T47D (cell line): ENCODE results near the gene TMC1.
A peak's percentile ranks its signal among the peaks of the same experiment; 100 is the strongest.

Source experiments
- DNase-seq, 2 experiments: peaks; one replicate each; pipeline versions ENCODE4 v3.0.0 to v3.0.0-alpha.2; 2011 to 2012; ENCODE audit warnings: low read depth in 1 of 2, low spot score in 1 of 2
- JUND ChIP-seq: IDR thresholded peaks from 2 replicates; pipeline ENCODE4 v1.6.1; 2012; ENCODE audit warnings: low read depth
- in situ Hi-C: cut with HindIII; loops from 2 replicates; pipeline ENCODE4 v1.10.0; 2016; ENCODE audit warnings: low sequenced_read_pairs, low pct_unique_long_range_greater_than_20kb

Gene TMC1

DNA sequence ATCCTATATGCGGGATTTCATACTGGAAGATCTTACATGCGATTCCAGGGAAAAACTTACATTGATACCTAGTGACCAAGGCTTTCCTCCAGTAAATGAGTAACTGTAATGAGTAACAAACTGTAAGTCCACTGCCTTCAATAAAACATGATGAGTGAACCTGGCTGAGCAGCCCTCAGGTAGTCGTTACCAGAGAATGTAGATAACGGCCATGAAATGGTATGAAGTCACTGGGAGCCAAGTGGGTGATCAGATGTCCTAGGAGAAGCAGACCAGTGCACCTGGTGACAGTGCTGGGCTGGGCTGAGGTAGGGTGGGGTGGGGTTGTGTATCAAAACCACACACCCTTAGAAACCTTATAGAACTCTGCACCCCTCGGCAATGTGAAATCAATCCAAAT, 227.9 kb downstream of the TMC1 start:
- TF ChIP-seq JUND = no peak
- in situ Hi-C loops = no loop called here
- DNase-seq = no peak

DNA sequence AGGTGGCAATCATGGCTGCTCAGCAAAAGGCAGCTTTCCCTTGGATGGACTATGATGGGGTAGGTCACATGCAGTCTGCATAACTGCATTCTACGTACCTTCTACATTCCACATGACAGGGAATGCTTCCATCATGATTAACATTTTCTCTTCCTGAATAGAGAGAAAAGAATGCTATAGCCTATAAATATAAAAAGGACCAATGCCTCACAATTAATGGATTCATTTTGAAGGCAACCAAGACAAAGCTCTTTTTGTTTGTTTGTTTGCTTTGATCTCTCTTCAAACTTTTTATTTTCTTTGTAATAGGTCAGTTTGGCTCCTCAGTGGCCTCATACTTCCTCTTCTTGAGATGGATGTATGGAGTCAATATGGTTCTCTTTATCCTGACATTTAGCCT, 230.1 kb downstream of the TMC1 start:
- TF ChIP-seq JUND = no peak
- DNase-seq = no peak
- in situ Hi-C loops = no loop called here

DNA sequence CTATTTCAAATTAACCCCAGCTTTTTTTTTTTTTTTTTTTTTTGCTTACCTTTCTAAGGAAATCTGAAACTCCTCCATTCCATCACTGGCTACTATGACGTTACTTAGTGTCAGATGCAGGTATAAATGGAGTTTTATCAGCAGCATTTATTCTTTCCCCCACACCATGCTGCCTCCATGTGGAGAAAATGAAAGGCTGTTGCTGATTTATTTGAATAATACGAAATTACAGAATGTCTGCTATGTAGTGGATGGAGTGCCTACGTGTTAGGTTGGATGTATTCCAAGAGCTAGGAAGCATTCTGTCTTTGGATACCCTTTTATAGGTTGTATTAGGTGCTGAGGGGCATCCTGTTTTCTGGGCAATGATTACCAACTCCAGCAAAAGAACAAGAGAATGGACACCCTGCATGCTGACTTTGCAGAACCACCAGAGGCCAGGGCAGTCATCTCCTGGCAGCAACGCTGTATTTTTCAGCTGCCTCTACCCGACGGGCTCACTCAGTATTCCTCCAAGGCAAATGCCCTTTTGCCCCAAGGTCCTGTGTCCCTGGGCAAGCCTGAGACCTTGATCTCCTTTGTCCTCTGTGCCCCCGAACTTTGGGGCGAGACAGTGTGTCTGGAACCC, 232.0 kb downstream of the TMC1 start:
- in situ Hi-C loops = no loop called here
- DNase-seq = peak in 1 of 2 experiments; percentile 25

DNA sequence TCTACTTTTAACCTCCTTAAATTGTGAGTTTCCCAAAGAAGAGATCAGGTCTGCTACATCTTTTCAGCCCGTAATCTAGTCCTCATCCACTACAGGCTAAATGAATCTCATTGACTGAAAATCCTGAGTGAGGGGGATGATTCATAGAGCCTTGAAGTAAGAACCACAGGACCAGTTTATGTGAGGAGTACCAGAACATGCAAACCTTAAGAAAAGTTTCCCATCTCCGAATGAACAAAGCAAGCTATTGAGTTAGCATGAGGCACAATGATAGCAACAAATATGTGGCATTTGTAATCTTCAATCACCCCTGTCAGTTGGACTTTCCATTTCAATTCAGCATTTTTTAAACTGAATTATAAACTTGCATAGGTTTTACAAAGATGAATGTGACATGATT, 234.4 kb downstream of the TMC1 start:
- in situ Hi-C loops = no loop called here
- DNase-seq = no peak
- no peak for TF ChIP-seq JUND

More for the DNA sequence above, 232.0 kb downstream of the TMC1 start:
- TF ChIP-seq JUND = no peak

DNA sequence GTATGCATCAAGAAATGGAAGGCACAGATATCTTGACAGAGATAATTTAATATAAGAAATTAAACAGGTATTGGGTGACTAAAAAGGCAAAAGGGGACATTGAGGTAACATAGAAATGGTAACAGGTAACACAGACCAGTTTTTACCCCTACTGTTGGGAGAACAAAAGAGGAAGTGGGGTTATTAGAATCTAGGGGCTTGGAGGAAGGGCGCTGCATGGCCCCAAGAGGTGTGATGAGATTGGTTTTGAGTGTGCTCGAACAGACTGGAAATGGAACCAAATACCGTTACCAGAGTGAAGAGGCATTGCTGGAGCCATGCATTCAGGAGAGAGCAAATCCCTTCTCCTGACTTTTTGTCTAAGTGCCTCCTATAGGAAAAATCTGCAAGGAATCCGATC, 237.5 kb downstream of the TMC1 start:
- in situ Hi-C loops = no loop called here
- no peak for TF ChIP-seq JUND
- no peak for DNase-seq

DNA sequence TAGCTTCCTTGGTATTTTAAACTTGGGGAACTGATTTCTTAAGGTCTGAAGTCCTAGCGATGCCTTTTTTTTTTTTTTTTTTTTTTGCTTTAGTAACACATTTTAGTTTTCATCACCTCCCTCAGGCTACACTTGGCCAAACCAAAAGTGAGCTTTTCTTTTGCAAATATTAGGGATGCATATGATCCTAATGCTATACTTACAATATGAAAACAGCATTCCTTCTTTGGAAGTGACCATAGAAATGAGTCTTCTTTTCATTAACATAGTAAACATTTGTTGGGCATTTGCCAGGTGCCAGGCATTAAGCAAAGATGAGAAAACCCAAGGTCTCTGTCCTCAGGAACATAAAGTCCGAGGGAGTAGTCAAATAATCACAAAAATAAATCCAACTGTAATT, 241.6 kb downstream of the TMC1 start:
- no peak for TF ChIP-seq JUND
- in situ Hi-C loops = no loop called here
- no peak for DNase-seq

DNA sequence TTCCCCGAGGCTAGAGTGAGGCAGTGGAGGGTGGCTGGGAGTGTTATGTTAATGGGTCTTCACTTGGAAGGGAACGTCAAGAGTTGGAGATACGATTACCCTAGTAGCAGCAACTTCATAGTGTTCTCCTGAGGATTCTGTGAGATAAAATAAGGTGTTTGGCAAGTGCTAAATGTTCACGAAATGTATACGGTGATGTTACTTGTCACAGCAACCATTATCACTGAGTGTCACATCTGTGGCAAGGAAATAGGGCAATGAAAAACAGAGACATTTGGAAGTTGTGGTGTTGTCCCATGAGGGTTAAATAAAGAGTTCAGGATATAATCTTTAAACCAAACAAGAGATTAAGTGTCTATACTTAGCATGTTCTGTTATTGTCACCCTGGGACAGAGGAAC, 248.1 kb downstream of the TMC1 start:
- in situ Hi-C loops = no loop called here
- DNase-seq = no peak

DNA sequence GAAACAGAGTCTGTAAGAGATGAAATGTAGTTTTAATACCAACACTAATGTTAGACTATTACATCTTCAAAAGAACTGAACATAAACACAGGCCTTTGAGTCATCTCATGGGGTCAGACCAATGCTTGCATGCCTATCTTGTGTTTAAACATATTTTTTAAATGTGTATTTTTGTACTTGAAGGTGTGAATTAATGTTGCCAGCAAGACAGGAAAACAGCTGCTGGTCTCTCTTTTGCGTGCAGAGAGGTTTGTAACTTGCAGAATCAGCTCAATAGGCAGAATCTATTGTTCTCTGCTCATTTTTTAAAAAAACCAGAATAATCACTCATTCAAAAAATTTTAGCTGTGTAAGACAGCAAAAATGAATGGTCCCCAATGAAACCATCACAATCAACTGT, 251.3 kb downstream of the TMC1 start:
- in situ Hi-C loops = no loop called here
- DNase-seq = no peak
- no peak for TF ChIP-seq JUND

More for the DNA sequence above, 248.1 kb downstream of the TMC1 start:
- TF ChIP-seq JUND = no peak

DNA sequence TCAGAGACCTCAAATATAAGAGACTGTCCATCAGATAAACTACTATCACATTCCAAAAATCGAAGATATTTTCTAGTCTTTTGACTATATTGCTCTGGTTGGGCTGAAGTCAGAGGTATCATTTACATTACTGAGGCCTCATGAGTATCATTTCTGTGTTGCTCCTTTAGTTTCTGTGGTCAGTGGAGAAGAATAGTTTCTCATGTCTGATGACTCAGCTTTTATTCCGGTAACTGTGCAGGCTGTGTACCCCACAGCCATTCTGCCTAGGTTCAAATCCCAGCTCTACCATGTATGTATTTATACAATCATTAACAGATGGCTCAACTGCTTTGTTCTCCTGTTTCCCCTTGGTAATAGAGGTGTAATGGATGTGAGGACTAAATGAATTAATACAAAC, 252.2 kb downstream of the TMC1 start:
- no peak for TF ChIP-seq JUND
- DNase-seq = no peak

DNA sequence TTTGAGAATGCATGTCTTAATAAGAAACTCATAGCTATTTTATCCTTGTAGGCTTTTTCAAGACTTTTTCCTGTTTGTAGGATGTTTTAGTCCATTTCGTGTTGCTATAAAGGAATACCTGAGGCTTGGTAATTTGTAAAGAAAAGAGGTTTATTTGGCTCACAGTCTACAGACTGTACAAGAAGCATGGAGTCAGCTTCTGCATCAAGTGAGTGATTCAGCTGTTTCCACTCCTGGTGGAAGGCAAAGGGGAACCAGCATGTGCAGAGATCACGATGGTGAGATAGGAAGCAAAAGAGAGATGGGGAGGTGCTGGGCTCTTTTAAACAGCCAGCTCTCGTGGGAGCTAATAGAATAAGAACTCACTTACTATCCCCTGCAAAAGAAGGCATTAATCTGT, 254.2 kb downstream of the TMC1 start:
- DNase-seq = no peak
- TF ChIP-seq JUND = no peak
- in situ Hi-C loops = no loop called here

More for the DNA sequence above, 252.2 kb downstream of the TMC1 start:
- in situ Hi-C loops = no loop called here

DNA sequence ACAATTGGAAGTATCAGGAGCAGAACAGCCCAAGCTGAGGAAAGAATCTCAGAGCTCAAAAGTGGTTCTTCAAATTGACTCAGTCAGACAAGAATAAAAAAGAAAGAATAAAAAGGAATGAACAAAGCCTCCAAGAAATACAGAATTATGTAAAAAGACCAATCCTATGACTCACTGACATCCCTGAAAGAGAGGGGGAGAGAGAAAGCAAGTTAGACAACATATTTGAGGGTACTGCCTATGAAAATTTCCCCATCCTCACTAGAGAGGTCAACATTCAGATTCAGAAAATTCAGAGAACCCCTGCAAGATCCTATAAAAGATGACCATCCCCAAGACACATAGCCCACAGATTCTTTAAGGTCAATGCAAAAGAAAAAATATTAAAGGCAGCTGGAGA, 258.2 kb downstream of the TMC1 start:
- no peak for TF ChIP-seq JUND
- no peak for DNase-seq
- in situ Hi-C loops = no loop called here

DNA sequence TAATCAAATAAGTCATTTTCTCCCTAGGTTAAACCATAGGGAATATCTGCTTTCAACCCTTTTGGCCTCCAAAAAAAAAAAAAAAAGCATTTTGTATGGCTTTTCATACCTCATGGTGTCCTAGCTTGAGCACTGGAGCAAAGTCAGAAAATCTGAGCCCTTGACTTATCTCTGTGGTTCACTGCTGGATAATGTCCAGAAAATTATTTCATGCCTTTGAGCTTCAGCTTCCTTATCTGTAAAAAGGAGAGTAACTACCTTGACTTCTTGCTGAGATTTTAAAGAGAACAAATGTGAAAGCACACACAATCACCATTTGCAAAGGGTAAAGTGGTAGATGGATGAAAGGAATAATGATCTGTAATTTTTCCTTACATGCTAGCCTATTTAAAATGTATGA, 265.5 kb downstream of the TMC1 start:
- DNase-seq = no peak
- in situ Hi-C loops = no loop called here

DNA sequence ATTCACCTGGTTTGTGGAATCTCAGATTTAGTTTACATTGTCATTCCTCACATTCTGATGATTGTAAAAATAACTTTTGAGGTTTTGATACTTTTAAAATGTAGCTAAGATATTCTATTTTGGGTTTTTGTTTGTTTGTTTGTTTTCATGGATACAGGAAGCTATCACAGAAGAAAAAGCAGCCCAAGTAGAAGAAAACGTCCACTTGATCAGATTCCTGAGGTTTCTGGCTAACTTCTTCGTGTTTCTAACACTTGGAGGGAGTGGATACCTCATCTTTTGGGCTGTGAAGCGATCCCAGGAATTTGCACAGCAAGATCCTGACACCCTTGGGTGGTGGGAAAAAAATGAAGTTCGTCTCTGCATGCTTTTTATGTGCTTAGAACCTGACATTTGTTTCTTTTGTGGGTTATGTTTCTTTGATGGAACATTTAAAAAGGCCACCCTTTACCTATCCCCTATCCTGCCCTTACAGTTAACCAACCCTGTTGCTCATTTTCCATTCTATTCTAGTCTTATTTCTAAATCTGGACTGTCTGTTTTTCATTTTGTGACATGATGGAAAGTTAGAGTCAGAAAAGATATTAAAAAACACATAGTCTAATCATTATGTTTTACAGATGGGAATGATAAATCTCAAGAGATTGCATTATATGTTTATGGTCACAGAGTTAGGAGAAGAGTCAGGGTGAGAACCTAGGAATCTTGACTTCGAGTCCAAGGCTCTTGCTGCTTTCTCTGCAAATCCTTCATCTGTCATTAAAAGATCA, 267.7 kb downstream of the TMC1 start:
- DNase-seq = no peak
- no peak for TF ChIP-seq JUND
- in situ Hi-C loops = no loop called here

More for the DNA sequence above, 265.5 kb downstream of the TMC1 start:
- no peak for TF ChIP-seq JUND
